Fibroblast of villous mesenchyme (primary cell): ENCODE measurements around the gene SOX6. TPM values are rescaled to one million over a fixed set of nuclear protein-coding genes. Genes with fewer than 3 reads are reported as not detected.

Experiments
- DNase-seq: peaks from one replicate; pipeline ENCODE4 v3.0.0-alpha.2; 2010; ENCODE audit warnings: low read depth
- H3K4me3 ChIP-seq: 2 replicates; pipeline ENCODE4 v1.5.1; 2011; ENCODE audit warnings: low read depth, mild to moderate bottlenecking, low read length
- total RNA-seq: library from RNA; depleted of rRNA; stranded (reverse); fragments of >200 nt; gene quantifications from 2 replicates; pipeline ENCODE4 v1.2.3, GENCODE V29; 2012
- TF ChIP-seq, protein P1 (sequence below): IDR thresholded peaks from 2 replicates; pipeline ENCODE4 v1.5.1; 2012; ENCODE audit warnings: low read depth, mild to moderate bottlenecking, low read length; ENCODE audit not compliant: insufficient read depth

Gene SOX6
- total RNA-seq, 1 donor: 22.0 TPM

DNA sequence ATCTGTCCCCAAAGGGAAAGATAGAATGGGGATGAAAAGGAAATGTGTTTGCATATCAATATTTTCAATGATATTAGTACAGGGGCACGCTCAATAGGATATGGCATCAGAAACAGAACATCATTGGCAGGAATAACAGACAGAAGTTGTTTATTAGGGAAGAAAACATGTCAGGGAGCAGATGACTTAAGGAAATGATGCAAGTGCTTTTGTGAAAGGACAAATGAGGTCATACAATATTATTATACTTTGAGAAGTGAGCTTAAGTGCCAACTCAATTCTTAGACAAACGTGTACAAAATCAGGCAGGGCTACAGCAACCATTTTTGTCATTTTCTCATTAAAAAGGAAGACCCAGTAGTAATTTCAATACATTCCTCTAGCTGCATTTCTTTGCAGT lies 388.4 kb downstream of the SOX6 start:
- DNase-seq: peak; percentile 78
- H3K4me3 ChIP-seq: no peak overlapping the region
- TF ChIP-seq, protein P1, sequence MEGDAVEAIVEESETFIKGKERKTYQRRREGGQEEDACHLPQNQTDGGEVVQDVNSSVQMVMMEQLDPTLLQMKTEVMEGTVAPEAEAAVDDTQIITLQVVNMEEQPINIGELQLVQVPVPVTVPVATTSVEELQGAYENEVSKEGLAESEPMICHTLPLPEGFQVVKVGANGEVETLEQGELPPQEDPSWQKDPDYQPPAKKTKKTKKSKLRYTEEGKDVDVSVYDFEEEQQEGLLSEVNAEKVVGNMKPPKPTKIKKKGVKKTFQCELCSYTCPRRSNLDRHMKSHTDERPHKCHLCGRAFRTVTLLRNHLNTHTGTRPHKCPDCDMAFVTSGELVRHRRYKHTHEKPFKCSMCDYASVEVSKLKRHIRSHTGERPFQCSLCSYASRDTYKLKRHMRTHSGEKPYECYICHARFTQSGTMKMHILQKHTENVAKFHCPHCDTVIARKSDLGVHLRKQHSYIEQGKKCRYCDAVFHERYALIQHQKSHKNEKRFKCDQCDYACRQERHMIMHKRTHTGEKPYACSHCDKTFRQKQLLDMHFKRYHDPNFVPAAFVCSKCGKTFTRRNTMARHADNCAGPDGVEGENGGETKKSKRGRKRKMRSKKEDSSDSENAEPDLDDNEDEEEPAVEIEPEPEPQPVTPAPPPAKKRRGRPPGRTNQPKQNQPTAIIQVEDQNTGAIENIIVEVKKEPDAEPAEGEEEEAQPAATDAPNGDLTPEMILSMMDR: no peak

DNA sequence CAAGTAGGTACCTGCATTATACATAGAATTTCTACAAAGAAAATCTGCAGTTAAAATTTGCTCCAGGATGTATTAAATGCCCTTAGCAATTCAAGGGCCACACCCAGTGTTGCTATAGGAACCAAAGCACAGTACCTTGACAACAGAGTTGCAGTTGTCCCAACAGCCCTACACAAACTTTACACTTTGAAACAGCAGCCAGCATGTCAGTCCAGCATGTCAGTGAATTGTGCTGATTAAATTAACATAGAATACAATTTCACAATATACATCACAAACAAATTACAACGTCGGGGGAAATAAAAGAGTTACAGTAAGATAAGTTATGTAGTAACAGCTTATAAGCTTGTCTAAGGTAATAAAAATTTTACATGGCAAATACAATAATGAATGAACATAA lies 389.2 kb downstream of the SOX6 start:
- H3K4me3 ChIP-seq: no peak overlapping the region
- TF ChIP-seq, protein P1: no peak
- DNase-seq: peak; percentile 42

DNA sequence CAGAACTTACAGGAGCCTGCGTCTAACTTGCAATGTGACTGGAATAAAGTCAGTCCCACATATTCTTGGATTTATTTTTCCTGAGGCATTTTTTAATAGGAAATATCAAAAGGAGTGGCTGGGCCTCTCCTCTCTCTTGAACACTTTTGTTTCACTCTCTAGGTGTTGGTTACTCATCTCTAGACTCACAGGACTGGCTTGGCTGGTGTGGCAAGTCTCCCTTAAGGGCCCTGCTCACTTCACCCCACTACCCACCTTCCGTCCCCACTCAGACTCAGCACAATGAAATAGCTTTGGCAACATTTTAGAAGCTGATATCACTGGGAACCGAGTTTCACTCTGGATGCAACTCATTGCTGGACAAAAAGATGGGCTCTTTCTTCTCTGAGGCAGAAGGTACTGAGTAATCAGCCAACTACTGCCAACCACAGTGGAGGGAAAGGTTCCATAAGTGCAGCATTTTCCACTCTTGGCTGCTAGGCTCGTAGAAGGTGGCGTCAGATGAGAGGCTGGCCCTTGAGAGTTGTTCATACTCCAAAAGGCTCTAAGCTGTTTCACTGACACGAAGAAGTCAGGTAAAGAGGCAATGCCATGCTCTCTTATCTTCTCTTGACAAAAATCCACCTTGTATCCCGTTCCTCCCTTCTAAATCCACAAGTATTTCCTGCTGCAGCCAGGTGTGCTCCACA lies 390.6 kb downstream of the SOX6 start:
- TF ChIP-seq, protein P1: no peak
- no peak for DNase-seq
- no peak overlapping the region for H3K4me3 ChIP-seq

DNA sequence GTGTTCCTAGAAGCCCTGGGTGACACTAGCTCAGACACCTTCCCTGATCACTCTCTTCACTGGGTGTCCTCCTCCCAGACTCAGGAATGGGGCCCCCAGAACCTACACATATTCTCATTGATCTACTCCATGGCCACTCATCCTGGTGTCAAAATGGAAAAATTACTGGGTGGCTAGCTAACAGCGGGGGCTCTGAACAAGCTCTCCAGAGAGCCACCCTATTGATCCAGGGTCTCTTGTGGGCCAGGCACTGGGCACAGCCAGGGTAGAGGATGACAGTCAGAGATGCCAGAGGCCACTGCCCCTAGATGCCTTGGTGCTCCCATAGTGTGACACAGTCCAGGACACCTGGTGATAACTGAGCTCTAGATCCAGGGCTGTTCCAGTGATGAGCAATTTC lies 393.1 kb downstream of the SOX6 start:
- TF ChIP-seq, protein P1: no peak
- H3K4me3 ChIP-seq: no peak overlapping the region
- DNase-seq: no peak

DNA sequence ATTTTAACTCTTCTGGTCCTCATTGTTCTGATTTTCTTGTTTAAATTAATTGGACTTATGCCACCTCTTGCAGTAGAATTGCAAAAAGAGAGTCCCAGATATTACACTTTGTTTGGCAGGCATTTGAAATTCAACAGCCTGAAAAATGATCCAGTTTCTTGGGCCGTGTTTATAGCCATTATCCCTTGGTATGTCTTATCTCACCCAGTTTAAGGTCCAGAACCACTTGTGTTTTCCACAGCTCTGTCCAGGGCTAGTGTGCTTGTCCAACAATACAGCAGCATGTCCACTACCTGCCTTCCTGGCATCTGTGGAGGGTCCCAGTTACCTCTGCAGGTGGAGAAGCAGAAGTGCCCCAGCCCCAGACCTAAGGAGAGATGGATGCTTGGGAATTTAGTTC lies 397.4 kb downstream of the SOX6 start:
- DNase-seq: no peak
- TF ChIP-seq, protein P1: no peak
- no peak overlapping the region for H3K4me3 ChIP-seq

DNA sequence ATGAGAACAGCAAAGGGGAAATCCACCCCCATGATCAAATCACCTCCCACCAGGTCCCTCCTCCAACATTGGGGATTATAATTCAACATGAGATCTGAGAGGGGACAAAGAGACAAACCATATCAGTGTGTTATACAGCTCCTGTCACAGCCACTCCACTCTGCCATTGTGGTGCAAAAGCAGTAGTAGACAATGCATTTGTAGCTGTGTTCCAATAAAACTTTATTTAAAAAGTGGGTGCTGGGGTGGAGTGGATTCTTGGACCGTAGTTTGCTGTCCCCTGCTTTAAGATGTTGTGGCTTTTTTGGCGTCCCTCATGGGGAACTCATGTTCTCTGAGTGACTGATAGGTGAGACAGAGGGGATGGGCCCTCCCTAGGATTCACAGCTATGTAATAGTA lies 399.1 kb downstream of the SOX6 start:
- DNase-seq: no peak
- TF ChIP-seq, protein P1: no peak
- H3K4me3 ChIP-seq: no peak overlapping the region

DNA sequence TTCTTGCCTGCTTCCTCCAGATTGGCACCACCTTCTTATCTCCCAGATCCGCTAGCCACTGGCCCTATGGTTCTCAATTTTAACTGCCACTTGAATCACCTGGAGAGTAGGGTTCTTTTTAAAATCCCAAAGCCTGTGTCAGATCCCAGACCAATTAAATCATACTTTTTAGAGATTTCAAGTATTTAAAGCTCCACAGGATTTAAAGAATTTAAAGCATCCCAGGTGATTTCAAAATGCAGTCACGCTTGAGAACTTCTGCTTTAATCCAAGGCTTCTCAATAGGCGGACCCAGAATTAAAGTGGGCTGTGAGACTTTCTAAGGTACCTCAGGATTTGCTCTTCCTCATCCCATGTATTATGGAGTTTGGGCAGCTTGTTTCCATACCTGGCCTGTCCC lies 400.0 kb downstream of the SOX6 start:
- H3K4me3 ChIP-seq: no peak overlapping the region
- DNase-seq: no peak
- TF ChIP-seq, protein P1: no peak
